Inflammatory macrophage treated with lipopolysaccharide for 1 hour (primary cell): Measurements from ENCODE around the gene SEMA3A.
A peak's percentile ranks its signal among the peaks of the same experiment; 100 is the strongest.

Experiments used
- DNase-seq, 2 donors: peaks; one replicate each; pipeline ENCODE4 v3.0.0-alpha.2; 2020 to 2022

SEMA3A gene

DNA sequence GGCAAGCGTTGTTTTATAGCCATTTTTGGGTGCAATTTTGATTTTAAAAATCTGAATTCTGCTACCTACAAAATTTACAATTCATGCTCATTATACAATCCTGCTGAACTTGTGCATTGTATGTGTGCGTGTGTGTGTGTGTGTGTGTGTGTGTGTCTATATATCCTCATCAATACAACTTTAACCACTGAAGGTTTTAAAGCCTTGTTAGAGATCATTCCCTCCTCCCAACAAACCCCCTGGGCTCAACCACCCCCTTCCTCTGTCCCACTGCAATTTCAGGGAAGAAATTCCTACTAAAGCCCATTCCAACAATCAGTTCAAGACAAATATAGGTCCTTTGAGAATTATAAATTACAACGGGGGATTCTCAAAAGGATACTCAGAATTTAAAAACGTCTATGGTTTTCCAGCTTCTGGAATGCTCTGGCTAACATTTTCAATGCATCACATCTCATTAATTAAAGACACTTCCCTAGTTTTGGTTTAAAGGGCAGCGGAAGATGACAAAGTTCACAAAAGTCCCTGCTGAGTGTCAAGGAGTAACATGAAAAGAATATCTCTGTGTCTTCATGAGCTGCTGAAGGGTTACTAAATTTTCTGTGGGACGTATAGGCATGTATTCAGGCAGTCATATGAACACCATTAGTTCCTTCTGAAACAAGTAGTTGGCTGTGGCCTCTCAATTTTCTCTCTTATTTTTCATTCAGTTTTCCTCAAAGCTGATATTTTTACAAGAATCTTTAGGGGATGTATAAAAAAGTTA is 889 bp upstream of the SEMA3A start:
- DNase-seq = peak; percentile 28 to 61

DNA sequence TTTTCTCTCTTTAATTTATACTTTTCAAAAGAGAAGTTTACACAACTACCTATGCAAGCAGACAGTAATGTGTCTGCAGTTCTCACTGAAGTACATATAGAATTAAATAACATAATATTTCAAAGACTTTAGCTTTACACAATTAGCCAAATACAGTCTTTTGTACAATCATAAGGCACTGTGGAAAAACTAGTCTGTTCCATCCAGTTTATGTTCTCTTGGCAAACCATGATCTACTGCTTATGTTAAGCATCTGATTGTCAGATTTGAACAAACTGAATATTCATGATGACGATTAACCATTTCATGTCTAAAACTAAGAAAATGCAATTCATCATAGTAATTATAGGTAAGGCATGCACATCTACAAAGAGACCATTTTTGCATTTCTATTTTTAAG is 842 bp downstream of the SEMA3A start:
- DNase-seq = no peak

DNA sequence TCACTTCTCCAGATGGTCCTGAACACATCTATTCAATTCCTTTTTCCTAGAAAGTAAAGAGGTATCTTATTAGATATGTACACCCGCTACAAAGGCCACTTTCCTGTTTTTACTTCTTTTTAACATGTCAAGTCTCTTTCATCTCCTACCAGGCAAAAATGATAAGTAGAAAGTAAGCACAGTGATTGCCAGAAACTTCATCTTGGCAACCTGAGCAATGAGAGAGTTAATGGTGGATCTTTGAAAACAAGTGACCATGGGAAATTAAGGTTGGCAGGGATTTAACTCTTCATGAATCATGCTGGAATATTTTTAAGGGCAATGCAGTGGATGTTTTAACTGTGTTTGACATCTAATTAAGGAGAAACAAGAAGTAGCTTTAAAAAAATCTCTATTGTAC is 2.7 kb downstream of the SEMA3A start:
- no peak for DNase-seq

DNA sequence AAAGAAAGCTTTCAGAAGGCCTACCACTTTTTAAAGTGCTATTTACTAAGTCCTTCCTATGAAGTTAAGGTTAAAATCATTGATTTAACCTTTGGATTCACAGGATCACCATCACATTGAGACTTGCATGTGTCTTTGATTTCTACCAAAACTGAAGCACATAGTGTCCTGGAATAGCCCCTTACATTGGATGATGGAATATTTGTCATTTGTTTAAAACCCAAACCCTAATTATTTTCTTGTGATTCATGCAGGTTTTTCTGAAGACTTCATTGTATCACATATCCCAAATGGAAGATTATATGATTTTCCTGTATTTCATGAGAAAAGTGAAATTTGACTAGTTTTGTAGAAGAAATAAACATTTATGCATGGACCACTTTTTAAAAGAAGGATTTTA is 3.3 kb downstream of the SEMA3A start:
- no peak for DNase-seq

DNA sequence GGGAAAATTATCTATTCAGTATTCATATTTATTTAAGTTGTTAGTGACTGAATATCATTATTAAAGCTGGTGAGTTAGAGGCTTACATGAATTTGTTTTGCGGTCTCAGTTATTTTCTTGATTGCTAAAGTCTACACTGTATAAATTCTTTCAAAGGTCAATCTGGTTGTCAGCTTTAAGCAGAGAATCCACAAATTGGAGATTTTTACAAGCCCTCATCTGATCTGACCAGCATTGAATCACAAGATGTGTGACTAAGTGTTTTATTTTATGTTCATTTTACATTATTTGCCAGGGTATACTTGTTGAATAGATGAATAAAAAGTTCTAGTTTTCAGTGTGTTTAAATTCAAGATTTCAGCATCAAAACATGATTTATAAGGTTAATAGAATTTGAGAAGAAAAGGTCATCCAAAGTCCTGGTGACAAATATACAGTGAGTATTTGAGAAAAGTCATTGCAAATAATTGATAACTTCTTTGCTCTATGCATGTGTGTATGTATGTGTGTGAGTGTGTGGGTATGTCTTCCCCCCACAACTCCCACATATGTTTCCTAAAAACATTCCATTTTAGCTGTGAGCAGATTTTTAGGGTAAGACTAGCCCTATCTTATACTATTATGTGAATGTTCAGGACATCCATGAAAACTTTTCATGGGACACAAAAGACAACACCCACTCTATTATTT is 4.4 kb downstream of the SEMA3A start:
- DNase-seq = no peak

DNA sequence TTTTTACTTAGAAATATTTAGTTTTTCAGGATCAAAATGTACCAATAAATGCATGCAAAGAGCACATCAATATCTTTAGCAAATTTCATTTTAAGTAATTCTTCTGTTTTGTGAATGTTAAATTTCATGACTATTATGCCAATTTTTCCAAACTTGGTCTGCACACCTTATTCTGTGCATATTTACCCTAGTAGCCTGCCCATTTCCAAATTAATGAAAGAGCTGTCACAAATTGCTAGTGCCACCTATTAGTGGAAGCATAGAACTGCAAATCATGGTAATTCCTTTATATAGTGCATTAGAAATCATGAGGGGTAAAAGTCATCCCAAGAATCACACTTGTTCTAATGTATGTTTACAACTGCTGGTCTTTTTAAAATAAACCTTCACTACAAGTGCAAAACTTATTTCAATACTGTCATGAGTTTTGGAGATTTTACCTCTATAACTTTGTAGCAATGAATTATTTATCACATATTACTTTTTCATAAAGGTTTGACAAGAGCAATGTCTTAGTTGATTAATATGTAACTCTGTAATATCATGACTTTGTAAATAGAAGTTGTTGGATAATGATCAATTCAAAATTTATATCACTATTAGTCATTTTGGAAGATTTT is 5.7 kb downstream of the SEMA3A start:
- peak in 1 of 2 donors; percentile 13 for DNase-seq

DNA sequence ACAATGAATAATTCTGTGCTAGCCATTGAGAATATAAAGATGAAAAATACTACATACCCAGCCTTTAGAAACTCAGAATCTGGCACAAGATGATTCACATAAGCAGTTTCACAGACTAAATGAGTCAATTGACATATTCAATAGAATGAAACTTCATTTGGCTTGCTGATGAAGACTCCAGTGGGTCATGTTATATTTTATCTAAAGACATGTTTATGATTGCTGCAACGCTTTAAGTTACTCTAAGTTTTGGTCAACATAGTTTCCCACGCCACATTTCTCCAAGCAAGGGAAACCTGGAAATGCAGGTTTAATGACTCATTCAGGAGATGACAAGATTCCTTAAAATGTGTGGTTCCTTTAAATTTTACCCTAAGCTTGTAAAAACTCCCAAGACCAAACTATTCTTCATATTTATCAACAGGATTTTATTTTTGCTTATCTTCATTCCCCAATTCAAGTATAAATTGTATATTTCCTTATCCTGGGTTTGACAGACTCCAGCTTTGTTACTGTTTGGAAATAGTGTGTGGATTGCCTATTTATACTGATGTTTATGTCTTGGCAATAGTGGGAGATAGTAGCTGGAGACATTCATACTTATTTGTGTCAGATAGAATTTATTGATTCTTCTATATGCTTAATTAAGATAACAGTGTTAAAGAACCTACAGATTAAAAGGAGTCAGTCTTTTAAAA is 6.6 kb downstream of the SEMA3A start:
- DNase-seq = no peak

DNA sequence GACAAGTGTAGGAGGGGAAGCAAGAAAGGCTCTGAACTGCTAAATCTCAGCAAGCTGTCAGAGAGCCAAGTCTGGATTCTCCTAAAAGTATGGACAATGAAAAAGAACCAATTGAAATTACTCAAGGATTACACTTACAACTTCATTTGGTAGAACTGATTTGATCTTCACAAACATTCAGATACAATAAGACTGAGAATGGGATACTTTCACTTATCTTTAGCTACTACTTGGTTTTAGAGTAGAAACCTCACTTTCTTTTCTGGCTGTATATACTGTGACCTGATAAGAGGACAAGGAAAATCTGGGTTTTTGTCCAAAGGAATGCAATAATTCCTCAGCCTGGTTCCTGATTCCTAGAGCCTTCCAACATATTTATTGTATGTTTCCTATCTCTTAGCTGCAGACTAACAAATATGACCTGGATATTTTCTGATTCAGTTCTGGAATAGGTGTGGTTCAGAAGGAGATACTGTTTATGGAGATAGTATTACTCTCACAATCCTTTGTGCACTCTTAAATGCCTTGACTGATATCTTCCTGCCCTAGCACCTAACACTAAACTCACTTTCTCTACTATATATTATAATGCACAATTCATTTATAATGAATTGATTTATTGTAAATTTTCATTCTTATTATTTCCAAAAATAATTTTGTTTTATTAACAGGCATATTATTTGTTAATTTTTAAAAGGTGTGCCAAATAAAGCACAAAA is 7.3 kb downstream of the SEMA3A start:
- no peak for DNase-seq

DNA sequence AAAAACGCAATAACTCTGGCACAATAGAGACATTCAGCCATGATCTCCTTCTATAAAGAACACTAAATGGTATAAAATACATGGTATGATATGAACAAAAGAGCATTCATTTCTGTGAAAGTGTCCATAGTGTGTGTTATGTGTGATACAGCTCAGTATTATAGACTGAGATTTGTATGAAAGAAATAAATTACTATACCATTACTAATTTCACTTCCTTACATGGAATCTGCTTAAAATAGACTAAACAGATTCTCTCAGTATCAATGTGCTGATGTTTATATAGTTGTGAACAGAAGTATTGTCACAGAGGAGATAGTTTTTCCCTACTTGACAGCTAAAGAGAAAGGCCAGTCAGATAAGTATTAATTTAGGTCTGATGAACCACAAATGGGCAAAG is 10.8 kb downstream of the SEMA3A start:
- no peak for DNase-seq

DNA sequence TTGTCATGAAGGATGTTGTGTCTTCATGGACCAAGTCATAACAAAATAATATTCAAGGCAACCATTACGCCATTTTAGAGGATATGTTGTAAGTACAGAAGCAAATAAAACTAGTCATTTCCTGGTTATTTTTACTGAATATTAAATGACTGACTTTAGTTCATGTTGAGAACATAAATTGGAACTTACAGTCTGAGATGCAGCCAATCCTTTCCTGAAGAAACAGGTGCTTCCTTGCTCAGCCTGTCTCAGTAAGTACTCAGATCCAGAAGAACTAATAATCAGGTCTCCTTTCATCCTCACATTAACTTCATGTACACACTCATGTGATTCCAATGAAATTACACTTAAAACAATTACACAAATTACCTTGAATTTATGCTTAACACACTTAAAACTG is 12.3 kb downstream of the SEMA3A start:
- no peak for DNase-seq

DNA sequence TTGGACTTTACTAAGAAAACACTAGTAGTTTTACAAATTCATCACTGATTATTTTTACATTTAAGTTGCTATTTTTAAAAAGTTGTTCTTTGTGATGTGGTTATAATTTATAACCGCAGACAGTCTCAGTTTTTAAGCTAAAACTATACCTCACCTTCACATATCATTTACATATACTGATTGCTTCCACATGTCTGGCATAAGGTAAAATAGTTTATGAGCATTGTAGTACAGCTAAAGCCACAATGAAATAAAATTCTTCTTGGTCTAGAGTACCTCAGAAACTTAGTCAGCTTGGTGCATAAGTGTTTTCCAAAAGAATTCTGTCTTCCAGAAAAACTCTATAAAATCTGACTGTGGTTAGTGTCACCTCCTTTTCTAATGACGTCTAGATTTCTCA is 13.0 kb downstream of the SEMA3A start:
- no peak for DNase-seq

DNA sequence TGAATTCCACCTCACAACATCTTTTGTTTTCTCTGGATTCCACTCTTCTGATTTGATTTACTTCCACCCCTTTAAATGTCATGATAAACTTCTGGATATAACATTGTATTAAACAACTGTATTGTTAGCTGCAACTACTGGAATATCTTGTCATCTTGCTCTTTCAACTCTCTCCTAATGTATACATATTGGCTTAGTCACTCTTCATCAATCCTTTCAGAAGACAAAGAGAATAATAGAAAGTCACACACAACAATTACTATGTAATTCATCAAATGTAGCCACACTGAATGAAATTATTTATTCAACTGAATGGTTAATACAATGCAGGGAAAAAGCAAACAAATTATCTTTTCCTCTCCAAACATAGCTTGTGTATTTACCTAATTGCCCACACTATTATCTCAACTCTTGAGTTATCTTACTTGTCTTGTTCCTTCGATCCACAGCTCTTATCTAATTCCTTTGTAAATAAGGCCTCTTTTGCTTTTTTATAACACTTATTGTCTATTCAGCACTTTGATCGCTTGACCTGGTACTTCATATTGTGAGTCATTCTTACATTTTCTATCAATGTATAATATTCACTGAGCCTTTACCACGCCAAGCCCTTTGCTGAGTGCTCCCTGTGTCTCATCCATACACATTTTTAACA is 16.7 kb downstream of the SEMA3A start:
- DNase-seq = no peak

DNA sequence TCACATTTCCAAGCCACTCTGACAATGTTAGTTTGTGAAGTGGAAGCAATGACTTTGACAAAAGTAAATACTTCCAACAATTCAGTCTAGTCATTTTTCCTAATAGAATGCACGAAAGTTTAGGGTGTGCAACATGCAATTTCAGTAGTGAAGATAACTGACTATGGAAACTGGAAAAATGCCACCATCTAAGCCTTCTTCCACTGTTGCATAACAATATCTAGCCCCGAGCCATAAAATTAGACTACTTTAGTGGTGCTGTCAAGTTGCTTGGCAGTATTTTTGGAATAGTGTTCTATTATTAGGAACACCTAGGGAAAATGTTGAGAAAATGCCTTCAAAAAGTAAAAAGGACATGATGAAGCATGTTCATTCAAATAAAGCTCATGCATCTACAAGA is 17.9 kb downstream of the SEMA3A start:
- no peak for DNase-seq

DNA sequence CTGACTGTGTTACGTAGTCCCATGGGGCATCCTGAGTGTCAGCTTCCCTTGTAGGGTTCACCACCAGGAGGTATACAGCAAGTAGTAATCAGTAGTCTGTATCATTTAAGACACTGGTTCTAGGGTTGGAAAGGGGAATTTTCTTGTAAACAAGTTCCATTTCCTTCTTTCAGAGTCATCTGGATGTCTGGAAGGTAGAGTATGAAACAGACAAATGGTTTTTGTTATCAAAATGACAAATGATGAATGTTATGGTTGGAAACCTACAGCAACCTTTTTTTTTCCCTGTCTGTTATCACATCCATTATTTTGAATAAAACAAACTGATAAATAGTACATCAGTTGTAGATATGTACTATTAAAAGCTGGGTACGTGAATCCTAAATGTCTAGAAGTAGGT is 19.1 kb downstream of the SEMA3A start:
- DNase-seq = no peak

DNA sequence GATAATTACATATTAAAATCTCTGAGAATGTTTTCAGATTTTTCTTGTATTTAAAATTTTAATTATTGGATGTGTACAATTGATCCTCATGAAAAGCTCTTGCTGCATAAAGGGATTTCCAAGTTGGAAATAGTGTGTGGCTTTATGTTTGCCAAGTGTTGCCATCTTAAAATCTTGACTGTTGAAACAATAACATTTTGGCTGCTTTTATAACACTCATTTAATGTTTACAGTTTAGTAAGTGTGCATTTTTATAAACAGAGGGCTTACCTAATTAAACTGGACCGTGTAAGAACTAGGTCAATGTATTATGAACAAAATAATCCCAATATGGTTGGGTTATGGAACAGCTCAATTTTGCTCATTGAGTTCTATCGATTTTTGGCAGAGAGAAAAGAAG is 23.9 kb downstream of the SEMA3A start:
- DNase-seq = no peak

DNA sequence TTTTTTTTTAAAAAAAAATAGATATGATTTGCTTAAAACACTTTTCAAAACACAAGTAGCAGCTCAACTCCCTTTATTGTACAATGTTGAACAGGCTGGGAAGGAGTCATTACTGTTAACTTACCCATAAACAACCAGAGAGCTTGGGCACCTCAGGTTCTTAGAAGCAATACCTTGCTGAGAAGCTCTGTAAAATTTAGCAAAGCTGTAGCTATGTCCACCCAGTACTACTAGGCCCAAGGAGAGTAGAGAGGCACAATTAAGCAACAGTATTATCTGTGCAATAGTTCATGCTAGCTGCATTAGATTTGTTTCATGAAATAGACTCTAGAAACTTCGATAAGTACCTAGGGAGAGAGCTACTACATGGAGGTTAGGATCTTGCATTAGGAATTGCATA is 32.0 kb downstream of the SEMA3A start:
- DNase-seq = no peak

DNA sequence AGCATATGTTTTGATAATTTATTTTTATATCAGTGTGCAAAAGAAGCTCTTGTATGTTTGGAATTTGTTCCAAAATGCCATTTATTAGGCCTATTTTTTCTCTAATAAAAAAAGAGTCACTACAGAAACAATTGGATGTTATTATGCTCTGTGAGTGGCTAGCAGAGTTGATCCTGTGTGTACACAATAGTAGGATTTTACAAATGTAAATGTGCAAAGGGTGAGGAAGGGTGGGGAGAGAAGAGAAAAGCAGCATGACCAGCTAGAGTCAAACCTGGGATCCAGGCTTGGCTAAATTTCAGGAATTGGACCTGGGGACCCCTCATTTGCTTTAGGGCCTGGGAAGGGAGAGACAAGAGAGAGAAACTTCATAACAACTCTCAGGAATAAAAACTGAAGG is 32.5 kb downstream of the SEMA3A start:
- DNase-seq = no peak

DNA sequence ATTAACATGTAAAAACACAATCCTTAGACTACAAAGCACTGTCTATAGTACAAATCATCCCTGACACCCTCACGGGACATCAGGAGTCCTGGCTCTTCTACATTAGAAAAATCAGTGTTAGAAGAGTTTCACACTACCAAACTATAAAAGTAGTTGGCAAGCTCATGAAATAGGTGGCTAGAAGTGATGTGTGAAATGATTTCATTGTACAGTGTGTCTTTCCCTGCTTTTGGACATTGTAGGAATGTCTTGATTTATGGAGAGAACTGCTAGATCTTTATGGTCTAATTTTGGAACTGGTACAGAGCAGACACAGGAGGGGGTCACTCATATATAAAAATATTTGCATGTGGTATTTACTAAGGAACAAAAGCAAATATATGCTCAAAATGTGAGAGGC is 33.2 kb downstream of the SEMA3A start:
- DNase-seq = no peak

DNA sequence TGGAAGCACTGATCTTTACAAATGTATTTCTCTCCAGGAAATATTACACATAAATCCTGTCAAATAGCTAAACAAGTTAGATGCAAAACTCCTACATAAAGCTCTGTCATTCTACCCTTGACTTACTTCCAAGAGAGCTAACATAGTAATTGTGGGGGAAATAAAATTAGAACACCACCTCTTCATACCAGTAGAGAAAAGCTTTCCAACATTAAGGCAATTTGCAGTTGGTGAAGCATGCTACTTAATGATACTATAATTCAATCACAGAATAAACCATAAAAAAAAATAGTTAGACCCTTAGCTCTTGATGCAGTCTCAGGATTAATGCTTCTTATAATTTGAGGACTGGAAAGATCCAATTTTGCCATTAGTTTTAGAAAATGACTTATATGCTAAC is 35.2 kb downstream of the SEMA3A start:
- no peak for DNase-seq

DNA sequence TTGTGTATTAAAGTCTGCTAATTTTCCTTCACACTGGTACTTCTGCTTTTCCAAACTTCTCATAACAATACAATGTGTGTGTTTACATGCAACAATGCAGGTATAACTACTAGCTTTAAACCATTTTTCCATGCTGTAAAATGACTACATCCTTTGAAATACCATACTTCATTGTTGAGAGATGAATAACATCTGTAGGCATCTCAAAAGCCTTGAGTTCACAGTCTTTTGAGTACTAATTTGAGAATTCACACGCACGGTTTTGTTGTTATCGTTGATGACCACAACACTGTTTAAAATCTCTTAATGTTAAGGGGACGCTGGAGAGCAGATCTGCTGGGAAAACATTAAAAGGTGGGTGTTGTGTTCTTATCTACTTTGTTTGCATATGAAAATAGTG is 37.4 kb downstream of the SEMA3A start:
- DNase-seq = no peak

DNA sequence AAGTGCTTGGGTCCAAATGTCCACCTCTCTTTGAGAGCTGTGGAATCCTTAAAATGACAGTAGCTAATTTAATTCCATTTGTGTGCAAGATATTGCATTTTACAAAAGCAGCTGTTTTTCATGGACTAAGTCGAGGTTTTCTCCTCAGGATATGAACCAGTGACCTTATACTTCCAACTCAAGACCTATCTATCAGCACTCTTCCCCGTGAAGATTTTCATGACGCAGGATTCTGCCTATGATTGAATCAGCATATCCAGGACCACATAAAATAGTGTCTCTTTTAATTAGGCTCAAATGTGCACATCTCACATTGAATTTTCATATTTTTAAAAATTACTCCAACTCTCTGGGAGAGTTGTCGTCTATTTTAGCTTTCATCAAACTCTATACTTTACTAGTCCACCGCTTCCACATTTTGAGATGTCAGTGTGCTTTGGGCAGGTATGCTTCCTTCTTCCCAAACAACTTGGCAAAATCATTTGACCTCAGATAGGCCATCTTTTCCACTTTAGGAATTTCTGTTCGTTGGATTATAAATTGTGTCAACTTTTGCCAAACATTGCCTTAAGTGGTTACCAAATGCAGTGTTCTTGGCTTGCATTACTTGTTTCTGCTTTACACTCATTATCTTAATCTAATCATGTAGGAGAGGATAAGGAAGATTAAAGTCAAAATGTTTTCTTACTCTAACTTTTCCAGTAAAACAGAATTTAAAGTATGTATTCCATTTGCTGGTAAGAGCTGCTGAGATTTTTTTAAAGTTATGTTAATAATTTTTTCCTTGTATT is 39.4 kb downstream of the SEMA3A start:
- no peak for DNase-seq

DNA sequence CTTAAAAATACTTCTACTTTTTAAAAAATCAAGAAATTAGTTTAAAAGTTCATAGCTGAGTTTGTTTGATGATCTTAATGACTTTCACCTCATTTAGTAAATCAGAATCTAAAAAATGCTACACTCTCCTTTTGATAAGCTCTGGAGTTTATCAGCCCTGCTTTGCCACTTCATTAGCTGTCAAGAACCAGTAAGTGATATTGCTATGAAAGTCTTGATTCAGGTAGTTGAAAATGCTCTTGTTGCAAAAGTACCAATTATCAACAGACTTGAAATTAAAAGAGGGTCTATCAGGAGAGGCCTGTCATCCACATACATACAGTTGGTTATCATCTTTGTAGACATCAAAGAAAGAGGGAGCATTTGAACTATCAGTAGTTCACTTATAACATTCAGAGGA is 41.6 kb downstream of the SEMA3A start:
- DNase-seq = no peak
